ENCODE results near the gene SHMT2. TPM values are rescaled to one million over a fixed set of nuclear protein-coding genes. Genes with fewer than 3 reads are reported as not detected.

SHMT2 gene
- total RNA-seq, 1 experiment from 2014 or later, result 280 TPM

DNA sequence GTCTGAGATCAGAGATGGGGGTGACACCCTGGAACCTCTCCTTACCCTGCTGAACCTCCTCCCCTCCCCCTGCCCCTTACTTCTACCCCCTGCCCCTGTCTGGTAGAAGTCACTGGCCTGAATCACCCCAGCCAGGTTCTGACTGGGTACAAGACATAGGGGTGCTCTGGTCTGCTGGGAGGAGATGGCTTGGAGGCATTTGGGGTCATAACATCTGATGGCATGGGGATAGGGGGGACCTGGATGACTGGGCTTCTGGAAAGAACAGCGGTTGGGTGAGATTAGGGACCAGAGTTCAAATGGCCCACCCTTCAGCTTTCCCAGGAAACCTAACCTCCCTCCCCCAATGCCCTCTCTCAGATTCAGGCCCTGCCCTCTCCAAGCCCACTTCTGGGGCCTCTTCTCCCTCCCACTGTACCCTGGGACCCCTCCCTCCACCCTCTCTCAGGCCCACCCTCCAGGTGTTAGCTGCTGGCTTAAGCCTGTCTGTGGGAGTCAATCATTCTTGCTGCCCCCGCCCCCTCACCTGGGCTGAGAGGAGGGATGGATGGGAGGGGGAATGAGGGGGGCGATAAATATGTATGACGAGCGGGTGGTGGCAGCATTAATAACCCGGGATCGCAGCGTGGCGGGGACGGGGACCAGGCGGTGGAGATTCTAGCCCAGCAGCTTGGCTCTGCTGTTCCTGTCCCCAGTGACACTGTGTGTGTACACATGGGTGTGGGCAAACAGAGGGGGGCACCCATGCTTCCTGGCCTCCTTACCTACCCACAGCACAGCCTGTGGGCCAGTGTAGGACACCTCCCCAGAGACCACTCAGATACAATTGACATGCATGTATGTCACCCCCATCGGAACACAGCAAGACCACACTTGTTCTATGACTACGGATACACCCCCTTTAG, 7.0 kb upstream of the SHMT2 start:
- Histone ChIP-seq H3K27ac (ENCODE audit: low read depth, low read length) (no peak overlapping the region), H2AFZ (ENCODE audit: low read depth, low read length, poor library complexity, severe bottlenecking) (no peak overlapping the region), H3K36me3 (ENCODE audit: control insufficient read depth in 1 of 2, insufficient read depth in 2 of 2, low read length in 2 of 2) (no peaks in the 10 kb centered on the region), H3K4me3 (replicated peaks in 1 of 2; ENCODE audit: low read depth in 1 of 2, low read length in 2 of 2) (no peak overlapping the region), H3K9me2 (ENCODE audit: insufficient read depth) (no peaks in the 10 kb centered on the region), H3K9me3 (ENCODE audit: control insufficient read depth in 1 of 2, insufficient read depth in 1 of 2, low read depth in 1 of 2, low read length in 2 of 2) (no peaks in the 10 kb centered on the region), H4K20me1 (ENCODE audit: insufficient read depth) (no peaks in the 10 kb centered on the region), H3K9ac (ENCODE audit: low read length) (no peak overlapping the region), H3K4me1 (ENCODE audit: control insufficient read depth in 1 of 2, insufficient read depth in 2 of 2, low read length in 2 of 2) (peaks cover 0 to 10% of the 10 kb centered on the region in 2 experiments; a peak in 1 of 4 replicates), H3K27me3 (ENCODE audit: insufficient read depth, low read length) (no peaks in the 10 kb centered on the region), H3K4me2 (ENCODE audit: low read length) (no peak overlapping the region), H3K79me2 (ENCODE audit: insufficient read depth, low read length) (no peaks in the 10 kb centered on the region)
- BruUV-seq (replicated peaks), result no TSS peak
- TF ChIP-seq SP1 (IDR thresholded peaks at IDR 0.05; ENCODE audit: low read depth), result no peak
- no peak for TF ChIP-seq EGR1 (IDR thresholded peaks at IDR 0.05; ENCODE audit: low read depth)
- TF ChIP-seq, protein P1, sequence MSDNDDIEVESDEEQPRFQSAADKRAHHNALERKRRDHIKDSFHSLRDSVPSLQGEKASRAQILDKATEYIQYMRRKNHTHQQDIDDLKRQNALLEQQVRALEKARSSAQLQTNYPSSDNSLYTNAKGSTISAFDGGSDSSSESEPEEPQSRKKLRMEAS (IDR thresholded peaks at IDR 0.05), result no peak
- TF ChIP-seq EZH2 (IDR thresholded peaks at IDR 0.05), result no peak
- no peak for TF ChIP-seq YY1 (IDR thresholded peaks at IDR 0.05; ENCODE audit: extremely low read depth, insufficient replicate concordance, low read depth, low read length)
- no peak for TF ChIP-seq CEBPB (IDR thresholded peaks at IDR 0.05; ENCODE audit: low read depth)
- no peak for TF ChIP-seq RAD21 (IDR thresholded peaks at IDR 0.05; ENCODE audit: low read depth)
- no peak for TF ChIP-seq EZH2phosphoT487 (IDR thresholded peaks at IDR 0.05; ENCODE audit: borderline replicate concordance)
- TF ChIP-seq ZNF274 (IDR thresholded peaks at IDR 0.05; ENCODE audit: low read depth, low read length), result no peak
- no peak for TF ChIP-seq POLR2AphosphoS5 (IDR thresholded peaks at IDR 0.05; ENCODE audit: low read depth, low read length)
- TF ChIP-seq ZFX (IDR thresholded peaks at IDR 0.05), result no peak
- no peak for TF ChIP-seq ELF1 (IDR thresholded peaks at IDR 0.05; ENCODE audit: borderline replicate concordance, low read depth)
- TF ChIP-seq, protein P2, sequence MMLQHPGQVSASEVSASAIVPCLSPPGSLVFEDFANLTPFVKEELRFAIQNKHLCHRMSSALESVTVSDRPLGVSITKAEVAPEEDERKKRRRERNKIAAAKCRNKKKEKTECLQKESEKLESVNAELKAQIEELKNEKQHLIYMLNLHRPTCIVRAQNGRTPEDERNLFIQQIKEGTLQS (IDR thresholded peaks at IDR 0.05), result no peak
- no peak for TF ChIP-seq JUND (IDR thresholded peaks at IDR 0.05)
- no peak for TF ChIP-seq SRF (IDR thresholded peaks at IDR 0.05; ENCODE audit: low read depth)
- no peak for TF ChIP-seq POLR2A (IDR thresholded peaks at IDR 0.05; ENCODE audit: borderline replicate concordance, extremely low read depth, insufficient read depth, insufficient read length)
- POLR2A ChIA-PET, result no interaction called here
- CTCF ChIA-PET, result no interaction called here
- DNase-seq (ENCODE audit: low read depth, low spot score), result no peak
- RAD21 ChIA-PET (ENCODE audit: low non-redundant PET in 1 of 2, low total read pairs in 2 of 2, uncharacterized antibody in 2 of 2, unreplicated experiment in 2 of 2), result no interaction called here
- no peak for ATAC-seq
- intact Hi-C loops (cut with micrococcal nuclease), result no loop called here
